GM18951 (cell line): ENCODE results near the gene FES.
A peak's percentile ranks its signal among the peaks of the same experiment; 100 is the strongest.
"Not testable (repeated sequence)": the region's sequence is repeated elsewhere in the genome, so short reads cannot be mapped to it uniquely, and the experiment has no call there.

ENCODE experiments used
- POLR2A ChIP-seq: IDR thresholded peaks from 4 replicates; pipeline ENCODE4 v1.6.1; 2011; ENCODE audit warnings: mild to moderate bottlenecking; ENCODE audit not compliant: insufficient read length, insufficient read depth; ENCODE audit errors: extremely low read depth
- in situ Hi-C: fragments of 300-500 bp; cut with MboI; formaldehyde crosslinking; loops from one replicate; pipeline ENCODE4 v1.12.0; 2022; ENCODE audit warnings: low sequenced_read_pairs, mixed read lengths, inconsistent platforms; ENCODE audit not compliant: unreplicated experiment

Gene FES

DNA sequence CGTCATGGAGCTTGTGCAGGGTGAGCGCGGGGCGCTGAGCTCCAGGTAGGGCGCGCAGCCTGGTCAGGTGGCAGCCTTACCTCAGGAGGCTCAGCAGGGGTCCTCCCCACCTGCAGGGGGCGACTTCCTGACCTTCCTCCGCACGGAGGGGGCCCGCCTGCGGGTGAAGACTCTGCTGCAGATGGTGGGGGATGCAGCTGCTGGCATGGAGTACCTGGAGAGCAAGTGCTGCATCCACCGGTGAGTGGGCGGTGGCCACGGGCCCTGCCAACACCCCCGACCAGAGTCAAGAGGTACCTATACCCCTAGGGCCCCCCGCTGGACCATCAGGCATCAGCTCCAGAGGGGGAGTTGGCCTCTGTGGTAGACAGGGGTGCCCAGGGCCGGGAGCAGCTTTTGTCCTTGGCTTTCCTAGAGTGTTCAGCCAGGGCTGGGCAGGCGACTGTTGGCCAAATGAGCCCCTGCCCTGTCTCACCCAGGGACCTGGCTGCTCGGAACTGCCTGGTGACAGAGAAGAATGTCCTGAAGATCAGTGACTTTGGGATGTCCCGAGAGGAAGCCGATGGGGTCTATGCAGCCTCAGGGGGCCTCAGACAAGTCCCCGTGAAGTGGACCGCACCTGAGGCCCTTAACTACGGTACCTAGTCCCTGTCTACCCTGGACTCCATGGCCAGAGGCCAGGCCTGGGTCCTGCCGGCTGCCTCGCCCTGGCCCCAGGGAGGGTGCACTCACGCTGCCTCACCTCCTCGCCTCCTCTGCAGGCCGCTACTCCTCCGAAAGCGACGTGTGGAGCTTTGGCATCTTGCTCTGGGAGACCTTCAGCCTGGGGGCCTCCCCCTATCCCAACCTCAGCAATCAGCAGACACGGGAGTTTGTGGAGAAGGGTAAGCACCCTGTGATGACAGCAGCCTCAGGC is 9.1 kb downstream of the FES start:
- in situ Hi-C loops, result no loop called here
- no peak for TF ChIP-seq POLR2A

DNA sequence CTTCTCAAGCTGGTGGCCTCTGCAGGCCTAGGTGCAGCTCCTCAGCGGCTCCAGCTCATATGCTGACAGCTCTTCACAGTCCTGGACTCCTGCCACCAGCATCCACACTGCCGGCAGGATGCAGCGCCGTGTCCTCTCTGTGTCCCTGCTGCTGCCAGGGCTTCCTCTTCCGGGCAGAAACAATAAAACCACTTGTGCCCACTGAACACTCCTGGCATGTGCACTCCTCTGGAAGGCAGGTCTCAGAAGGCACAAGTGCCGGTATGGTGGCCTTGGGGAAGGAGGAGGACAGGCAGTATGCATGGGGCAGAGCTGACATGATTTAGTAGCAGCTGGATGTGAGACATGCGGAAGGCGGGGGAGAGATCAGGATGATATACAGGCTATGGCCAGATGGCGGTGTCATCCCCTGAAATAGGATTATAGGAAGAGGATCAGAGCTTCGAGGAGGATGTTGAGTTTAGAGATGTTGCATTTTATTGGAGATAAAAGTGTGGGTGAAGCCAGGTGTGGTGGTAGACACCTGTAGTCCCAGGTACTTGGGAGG is 11.3 kb downstream of the FES start:
- in situ Hi-C loops, result no loop called here

DNA sequence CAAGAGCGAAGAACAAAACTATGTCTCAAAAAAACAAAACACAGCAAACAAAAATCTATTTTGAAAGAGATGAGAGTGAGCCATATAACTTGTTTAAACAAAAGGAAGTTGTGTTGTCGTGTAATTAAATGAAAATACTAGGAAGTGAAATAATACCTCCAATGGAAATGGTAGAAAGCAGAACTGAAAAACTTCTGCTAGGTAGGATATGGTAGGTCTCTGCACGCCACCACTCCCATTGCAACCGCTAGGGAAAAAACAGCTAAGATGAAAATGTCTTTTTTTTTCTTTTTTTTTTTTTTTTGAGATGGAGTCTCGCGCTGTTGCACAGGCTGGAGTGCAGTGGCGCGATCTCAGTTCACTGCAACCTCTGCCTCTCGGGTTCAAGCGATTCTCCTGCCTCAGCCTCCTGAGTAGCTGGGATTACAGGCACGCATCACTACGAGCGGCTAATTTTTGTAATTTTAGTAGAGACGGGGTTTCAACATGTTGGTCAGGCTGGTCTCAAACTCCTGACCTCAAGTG is 12.9 kb downstream of the FES start:
- in situ Hi-C loops, result not testable (repeated sequence)

More for the DNA sequence above, 11.3 kb downstream of the FES start:
- TF ChIP-seq POLR2A, result no peak

DNA sequence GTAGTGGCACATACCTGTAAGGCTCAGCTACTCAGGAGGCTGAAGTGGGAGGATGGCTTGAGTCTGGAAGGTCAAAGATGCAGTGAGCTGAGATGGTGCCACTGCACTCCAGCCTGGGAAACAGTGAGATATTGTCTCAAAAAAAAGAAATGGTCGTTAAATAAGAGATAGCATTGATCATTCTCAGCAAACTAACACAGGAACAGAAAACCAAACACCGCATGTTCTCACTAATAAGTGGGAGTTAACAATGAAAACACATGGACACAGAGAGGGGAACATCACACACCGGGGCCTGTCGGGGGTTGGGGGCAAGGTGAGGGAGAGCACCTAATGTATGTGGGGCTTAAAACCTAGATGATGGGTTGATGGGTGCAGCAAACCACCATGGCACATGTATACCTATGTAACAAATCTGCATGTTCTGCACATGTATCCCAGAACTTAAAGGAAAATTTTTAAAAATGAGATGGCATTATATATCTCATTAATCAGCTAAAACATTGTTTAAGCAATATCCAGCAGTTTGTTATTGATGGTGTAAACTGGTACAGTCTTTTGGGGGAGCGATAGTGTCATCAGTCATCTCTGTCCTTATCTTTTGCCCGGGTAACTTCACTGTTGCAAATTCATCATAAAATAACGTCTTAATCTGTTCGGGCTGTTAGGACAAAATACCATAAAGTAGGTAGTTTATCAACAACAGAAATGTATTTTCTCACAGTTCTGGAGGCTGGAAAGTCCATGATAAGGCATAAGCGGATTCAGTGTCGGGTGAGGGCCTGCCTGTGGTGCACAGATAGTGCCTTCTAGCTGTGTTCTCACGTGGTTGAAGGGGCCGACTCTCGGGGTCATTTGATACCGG is 17.1 kb downstream of the FES start:
- in situ Hi-C loops, result no loop called here

DNA sequence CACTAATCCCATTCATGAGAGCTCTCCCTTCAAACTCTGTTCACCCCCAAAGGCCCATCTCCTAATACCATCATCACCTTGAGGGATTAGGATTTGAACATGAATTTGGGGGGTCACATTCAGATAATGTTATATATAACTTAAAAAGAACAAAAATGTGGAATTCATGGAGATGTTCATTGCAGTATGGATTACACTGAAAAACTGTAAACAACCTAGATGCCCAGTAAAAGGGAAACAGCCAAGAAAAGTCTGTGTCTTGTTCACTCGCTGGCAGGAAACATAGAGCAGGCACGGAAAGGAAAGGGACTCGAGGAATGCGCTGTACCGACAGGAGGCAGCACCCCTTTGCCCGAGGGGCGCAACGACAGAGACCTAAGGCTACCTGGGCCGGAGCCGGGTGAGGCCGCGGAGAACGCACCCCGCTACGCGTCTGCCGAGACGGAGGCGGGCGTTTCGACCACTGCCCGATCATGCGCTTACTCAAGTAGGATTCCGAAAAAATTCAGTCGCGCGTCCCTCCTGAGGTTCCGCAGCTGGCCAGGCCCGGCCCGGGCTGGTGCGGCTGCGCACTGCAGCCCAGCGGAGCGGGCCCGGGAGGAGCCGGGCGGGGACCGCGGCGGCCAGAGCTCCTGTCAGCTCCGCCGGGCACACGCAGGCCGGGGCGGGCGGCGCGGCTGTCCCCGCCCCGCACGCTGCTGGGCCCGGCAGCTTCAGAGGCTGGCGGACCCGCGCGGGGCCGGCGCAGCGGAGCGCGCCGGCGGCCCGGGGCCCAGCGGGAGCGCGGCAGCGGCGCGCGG is 17.9 kb downstream of the FES start:
- in situ Hi-C loops, result no loop called here
- TF ChIP-seq POLR2A, result peak; percentile 74

More for the DNA sequence above, 17.1 kb downstream of the FES start:
- TF ChIP-seq POLR2A, result no peak

DNA sequence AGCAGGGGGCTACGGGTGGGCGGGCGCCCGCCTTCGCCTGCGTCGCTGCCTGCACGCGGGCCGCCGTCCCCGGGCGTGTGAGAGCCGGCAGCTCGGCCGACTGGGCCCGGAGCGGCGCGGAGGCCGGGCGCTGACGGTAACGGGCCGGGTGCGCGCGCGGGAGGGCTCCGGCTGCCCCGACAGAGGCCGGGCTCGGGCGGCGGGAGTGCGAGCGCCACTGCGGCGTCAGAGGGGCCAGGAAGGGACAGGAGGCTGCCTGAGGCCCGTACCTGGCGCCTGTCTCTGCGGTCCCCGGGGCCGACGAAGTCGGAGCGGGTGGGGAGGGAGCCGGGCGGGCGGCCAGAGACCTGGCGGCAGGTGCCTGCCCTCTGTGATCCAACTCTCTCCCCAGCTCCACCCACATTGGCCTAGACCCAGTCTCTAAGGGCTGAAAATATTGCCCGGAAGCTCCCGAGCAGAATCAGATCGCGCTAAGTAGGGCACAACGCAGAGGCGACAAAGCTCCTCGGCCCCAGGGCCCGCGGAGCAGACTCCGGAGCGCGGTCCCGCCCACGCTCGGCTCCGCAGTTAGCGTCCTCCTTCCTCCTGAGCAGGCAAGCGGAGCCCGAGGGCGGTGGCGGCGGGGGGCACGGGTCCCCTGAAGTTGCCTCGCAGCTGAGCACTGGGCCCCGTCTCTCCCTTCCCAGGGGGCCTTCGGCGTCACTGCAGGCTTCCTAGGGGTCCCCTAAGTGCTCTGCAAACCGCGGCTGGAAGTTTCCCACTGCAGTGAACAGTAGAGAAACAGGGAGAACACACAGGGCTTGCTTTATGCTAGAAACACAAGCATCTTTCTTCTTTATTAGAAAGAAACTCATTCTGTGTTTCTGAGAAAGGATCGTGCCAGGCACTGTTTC is 18.8 kb downstream of the FES start, which contains the start of gene MAN2A2:
MAN2A2 (plus strand) TSS at position 463 of the 893 bp plus-strand sequence. CDS start 906 bp downstream, outside the sequence.
- TF ChIP-seq POLR2A, result peak; percentile 57
- in situ Hi-C loops, result no loop called here

DNA sequence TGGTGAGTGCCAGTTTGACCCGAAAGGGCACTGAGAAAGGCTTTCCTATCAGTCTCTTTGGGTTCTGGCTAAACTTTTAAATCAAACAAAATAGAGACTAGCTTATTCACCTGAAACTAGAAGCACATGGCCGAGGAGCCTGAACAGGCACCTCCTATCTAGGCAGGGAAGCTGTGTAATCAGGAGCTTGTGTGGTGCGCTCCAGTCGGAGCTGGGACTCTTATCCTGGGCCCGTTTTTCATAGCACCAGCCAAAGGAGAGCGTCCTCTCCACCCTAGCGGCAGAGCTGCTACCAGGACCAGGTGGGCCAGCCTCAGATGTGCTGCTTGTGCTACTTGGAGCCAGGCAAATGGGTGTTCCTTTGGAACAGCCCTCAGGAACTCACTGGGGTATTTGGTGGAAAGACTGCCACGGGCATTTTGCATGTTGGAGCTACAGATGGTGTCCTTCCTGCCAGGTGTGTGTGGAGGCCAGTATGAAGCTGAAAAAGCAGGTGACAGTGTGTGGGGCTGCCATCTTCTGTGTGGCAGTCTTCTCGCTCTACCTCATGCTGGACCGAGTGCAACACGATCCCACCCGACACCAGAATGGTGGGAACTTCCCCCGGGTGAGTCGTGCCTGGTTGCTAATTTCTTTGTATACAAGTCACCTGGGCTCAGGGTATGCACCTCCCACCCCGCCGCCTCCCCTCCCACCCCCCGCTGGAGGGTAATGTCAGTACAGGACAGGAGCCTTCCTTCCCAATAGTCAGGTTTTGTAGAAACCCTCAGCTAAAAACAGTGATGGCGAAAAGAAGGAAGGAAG is 19.6 kb downstream of the FES start:
- no peak for TF ChIP-seq POLR2A

DNA sequence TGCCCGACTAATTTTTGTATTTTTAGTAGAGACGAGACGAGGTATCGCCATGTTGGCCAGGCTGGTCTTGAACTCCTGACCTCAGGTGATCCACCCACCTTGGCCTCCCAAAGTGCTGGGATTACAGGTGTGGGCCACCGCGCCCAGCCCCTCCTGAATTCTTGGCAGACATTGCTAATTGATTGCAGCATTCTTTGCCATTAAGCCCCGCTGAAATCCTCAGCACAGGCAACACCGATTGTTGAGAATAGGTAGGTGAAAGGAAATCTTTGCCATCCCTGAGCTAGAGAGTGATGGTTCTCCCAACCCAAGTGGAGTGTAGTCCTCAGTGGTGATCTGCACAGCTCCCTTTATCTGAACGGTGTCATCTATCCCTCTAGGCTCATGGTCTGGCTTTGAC is 20.4 kb downstream of the FES start:
- TF ChIP-seq POLR2A, result no peak
- in situ Hi-C loops, result no loop called here

More for the DNA sequence above, 19.6 kb downstream of the FES start:
- in situ Hi-C loops, result no loop called here

DNA sequence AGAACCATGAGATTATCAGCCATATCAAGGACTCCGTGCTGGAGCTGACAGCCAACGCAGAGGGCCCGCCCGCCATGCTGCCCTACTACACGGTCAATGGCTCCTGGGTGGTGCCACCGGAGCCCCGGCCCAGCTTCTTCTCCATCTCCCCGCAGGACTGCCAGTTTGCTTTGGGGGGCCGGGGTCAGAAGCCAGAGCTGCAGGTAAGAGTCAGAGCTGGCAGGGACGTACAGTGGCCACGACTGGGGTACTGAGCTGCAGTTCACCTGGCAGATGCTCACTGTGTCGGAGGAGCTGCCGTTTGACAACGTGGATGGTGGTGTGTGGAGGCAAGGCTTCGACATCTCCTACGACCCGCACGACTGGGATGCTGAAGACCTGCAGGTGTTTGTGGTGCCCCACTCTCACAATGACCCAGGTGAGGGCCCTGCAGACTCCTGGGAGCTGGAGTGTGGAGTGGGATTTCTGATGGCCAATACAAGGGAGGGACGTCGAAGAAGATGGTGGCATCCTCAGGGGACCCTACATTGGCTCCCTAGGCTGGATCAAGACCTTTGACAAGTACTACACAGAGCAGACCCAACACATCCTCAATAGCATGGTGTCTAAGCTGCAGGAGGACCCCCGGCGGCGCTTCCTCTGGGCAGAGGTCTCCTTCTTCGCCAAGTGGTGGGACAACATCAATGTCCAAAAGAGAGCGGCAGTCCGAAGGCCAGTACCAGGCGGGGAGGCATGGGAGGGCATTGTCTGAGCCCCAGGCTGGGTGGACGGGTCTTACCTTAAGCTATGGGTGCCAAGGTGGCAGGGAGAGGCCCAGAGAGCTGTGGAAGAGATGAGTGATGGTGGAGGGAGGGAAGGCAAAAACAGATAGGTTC is 21.2 kb downstream of the FES start:
- in situ Hi-C loops, result no loop called here
- no peak for TF ChIP-seq POLR2A
